GM12892 (cell line): ENCODE data around the gene GARNL3.

Experiments used
- DNase-seq: peaks from one replicate; pipeline ENCODE4 v3.0.0; 2011; ENCODE audit not compliant: insufficient read length
- FAIRE-seq: peaks from 2 replicates; lab custom pipeline; 2011; peaks lifted over from hg19 to GRCh38; lab: Jason Lieb, UNC
- POLR2A ChIP-seq: IDR thresholded peaks from 2 replicates; pipeline ENCODE4 v1.6.1; 2011; ENCODE audit warnings: low read depth, low read length, control low read depth
- POLR2AphosphoS5 ChIP-seq: IDR thresholded peaks from 2 replicates; pipeline ENCODE4 v1.6.1; 2011; ENCODE audit warnings: low read depth, low read length, control low read depth
- TAF1 ChIP-seq: IDR thresholded peaks from 2 replicates; pipeline ENCODE4 v1.6.1; 2011; ENCODE audit warnings: low read depth, mild to moderate bottlenecking, control low read depth, low read length, borderline replicate concordance

Gene GARNL3

GRCh38 chr9:127386249-127386648 is 121.7 kb downstream of the GARNL3 start:
- no peak for DNase-seq

GRCh38 chr9:127386981-127387380 is 122.4 kb downstream of the GARNL3 start:
- no peak for TF ChIP-seq POLR2AphosphoS5
- no peak for TF ChIP-seq TAF1
- no peak for TF ChIP-seq POLR2A
- DNase-seq (no peak), FAIRE-seq (no peak)

More at GRCh38 chr9:127386249-127386648, 121.7 kb downstream of the GARNL3 start:
- no peak for TF ChIP-seq TAF1
- TF ChIP-seq POLR2AphosphoS5 = no peak
- TF ChIP-seq POLR2A = no peak
- no peak for FAIRE-seq

DNA sequence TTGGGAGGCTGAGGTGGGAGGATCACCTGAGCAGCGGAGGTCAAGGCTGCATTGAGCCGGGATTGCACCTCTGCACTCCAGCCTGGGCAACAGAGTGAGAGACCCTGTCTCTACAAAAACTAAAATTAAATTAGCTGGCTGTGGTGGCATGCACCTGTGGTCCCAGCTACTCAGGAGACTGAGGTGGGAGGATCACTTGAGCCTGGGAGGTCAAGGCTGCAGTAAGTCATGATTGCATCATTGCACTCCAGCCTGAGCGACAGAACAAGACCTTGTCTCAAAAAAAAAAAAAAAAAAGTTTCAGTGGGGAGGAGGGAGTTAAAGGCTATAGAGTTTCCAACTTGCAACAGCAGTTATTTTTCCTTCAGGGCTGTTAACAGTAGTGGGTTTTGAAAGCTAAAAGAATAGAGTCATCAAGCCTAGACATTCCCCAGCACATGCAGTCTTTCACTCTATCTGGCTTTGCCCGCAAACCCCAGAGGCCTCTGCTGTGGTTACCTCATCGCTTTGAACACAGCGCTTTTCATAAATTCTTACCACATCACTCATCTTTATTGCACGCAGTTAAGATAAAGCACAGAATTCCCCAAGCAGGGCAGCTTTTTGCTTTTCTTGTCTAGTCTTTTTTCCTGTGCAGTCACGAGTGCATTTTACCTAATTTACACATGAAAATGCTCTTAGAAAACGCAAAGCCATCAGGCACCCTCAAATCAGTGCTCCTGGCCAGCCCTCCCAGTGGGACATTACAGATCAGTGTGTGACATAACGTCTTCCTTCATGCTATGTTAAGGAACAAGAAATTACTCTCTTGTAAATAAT is 123.7 kb downstream of the GARNL3 start:
- no peak for FAIRE-seq
- TF ChIP-seq POLR2AphosphoS5 = no peak
- no peak for TF ChIP-seq POLR2A
- no peak for TF ChIP-seq TAF1
- no peak for DNase-seq

DNA sequence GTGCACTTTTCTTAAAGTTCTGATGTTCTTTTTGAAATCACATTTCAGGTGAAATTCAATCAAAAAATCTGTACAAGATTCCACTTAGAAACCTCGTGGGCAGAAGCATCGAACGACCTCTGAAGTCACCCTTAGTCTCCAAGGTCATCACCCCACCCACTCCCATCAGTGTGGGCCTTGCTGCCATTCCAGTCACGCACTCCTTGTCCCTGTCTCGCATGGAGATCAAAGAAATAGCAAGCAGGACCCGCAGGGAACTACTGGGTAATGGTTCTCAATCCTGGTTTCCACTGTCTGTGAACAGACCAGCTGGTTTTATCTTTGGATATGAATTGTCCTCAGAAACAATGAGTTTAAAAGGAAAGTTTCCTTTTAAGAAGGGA is 124.3 kb downstream of the GARNL3 start:
- no peak for TF ChIP-seq POLR2AphosphoS5
- DNase-seq = no peak
- no peak for FAIRE-seq

DNA sequence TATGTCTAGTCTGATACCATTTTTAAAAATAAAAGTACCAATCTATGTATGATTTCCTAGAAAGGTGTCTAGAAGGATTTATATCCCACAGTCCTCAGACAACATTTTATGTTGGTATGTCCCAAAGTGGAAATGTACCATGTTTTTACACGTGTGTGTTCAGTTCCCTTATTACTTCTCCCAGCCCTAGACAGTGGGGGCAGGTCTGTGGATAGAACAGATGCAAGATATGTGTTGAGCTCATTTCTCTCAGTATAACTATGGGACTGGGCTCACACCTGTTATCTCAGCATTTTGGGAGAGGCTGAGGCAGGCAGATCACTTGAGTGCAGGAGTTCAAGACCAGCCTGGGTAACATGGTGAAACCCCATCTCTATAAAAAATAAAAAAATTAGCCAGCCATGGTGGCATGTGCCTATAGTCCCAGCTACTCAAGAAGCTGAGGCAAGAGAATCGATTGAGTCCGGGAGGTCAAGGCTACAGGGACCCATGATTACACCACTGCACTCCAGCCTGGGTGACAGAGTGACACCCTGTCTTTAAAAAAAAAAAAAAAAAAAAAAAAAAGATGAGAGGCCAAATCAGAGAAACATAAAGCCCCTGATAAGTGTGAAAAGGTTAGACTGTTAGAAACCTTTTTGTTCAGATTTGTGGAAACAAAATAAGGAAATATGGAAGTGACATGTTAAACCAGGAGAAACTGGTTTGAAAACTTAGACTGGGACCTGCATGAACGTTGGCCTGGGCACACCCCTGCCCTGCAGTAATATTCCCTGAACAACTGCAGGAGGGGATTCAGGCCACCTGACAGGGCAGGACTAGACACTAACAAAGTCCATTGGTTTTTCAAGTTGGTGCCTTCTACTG is 125.0 kb downstream of the GARNL3 start:
- DNase-seq (no peak), FAIRE-seq (no peak)
- TF ChIP-seq TAF1 (no peak), POLR2A (no peak), POLR2AphosphoS5 (no peak)

DNA sequence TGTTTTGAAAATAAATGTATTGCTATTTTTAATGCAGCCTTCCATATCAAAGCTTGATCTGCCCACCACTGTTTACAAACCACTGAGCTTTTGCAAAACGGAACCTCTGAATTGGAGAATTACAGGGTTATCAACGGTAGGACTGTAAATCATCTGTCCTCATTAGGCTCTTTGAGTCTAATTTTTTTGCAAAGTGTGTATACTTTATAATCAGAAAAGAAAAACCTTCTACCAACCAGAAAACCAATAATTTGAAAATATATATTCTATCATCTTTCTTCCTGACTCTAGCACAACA is 125.6 kb downstream of the GARNL3 start:
- TF ChIP-seq POLR2A (no peak), POLR2AphosphoS5 (no peak), TAF1 (no peak)
- FAIRE-seq = no peak
- no peak for DNase-seq

GRCh38 chr9:127390563-127390962 is 126.0 kb downstream of the GARNL3 start:
- FAIRE-seq (no peak), DNase-seq (no peak)
- TF ChIP-seq TAF1 (no peak), POLR2AphosphoS5 (no peak), POLR2A (no peak)

GRCh38 chr9:127392166-127392565 is 127.6 kb downstream of the GARNL3 start:
- no peak for DNase-seq
- FAIRE-seq = no peak
- TF ChIP-seq POLR2A (no peak), TAF1 (no peak), POLR2AphosphoS5 (no peak)

- DNase-seq (no peak), FAIRE-seq (no peak)
- TF ChIP-seq POLR2AphosphoS5 (no peak), POLR2A (no peak), TAF1 (no peak)
Observed at GRCh38 chr9:127392976-127393375, 128.4 kb downstream of the GARNL3 start.

DNA sequence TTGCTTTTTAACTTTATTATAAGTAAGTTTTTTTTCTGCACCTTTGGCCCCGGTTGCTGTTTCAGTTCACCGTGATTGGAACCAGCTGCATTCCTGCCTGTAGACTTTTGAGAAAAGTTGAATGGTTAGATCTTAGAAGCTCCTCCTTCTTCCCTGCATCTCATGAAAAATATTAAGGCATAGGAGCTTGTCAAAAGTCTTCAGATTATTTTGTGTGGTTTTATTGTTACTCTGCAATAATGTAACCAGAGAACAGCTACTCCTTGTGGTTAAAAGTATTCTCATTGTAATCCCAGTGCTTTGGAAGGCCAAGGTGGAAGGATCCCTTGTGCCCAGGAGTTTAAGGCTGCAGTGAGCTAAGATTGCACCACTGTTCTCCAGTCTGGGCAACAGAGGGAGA is 129.1 kb downstream of the GARNL3 start:
- no peak for FAIRE-seq
- TF ChIP-seq TAF1 (no peak), POLR2AphosphoS5 (no peak), POLR2A (no peak)
- DNase-seq = no peak

DNA sequence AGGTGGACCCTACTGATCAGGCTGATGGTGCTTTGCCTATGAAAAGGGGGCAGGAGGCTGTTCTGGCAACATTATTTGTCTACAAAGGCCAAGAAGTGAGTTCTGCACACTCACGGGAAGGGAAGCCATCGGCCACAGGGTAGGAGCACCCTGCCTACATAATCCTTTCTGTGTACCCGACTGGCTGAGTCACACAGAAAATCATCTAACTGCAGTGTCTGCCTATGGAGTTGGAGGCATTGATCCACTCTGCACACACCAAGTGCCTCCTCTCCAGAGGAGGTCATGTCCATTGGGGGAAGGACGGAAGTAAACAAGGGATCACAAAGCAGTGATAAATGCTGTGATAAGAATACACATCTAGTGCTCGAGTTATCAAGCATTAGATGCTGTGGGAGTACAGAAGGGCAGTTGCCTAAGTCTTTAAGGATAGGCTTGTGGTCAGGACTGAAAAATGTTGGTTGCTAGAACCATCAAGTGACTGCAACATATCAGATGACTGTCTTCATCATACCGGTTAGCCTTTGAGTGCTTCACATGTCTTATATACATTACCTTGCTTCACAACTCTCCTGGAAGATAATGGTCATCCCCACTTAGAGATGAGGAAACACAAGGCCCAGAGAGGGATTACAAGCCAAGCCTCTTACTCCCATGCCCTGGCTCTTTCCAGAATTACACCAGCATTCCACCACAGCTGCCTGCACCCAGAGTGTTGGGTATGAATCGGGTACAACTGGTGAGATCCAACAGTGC is 131.1 kb downstream of the GARNL3 start:
- FAIRE-seq (no peak), DNase-seq (no peak)
- TF ChIP-seq TAF1 (no peak), POLR2A (no peak), POLR2AphosphoS5 (no peak)
